Osteoblast (primary cell): Measurements from ENCODE around the gene PYY. TPM values are rescaled to one million over a fixed set of nuclear protein-coding genes. Genes with fewer than 3 reads are reported as not detected.

ENCODE experiments used
- DNase-seq: peaks from one replicate; pipeline ENCODE4 v3.0.0; 2011; ENCODE audit warnings: low spot score, mixed read lengths; ENCODE audit not compliant: insufficient read length; ENCODE audit errors: missing footprints
- H2AFZ ChIP-seq: 2 replicates; pipeline ENCODE4 v1.6.0; 2011; ENCODE audit warnings: mild to moderate bottlenecking, low read length
- H3K27ac ChIP-seq: 2 replicates; pipeline ENCODE4 v1.5.1; 2011; ENCODE audit warnings: mild to moderate bottlenecking, low read depth, low read length, moderate library complexity
- H3K27me3 ChIP-seq: 2 replicates; pipeline ENCODE4 v1.6.0; 2012; ENCODE audit warnings: mild to moderate bottlenecking, control low read depth, inconsistent platforms, low read length, moderate library complexity; ENCODE audit not compliant: insufficient read depth
- H3K36me3 ChIP-seq: 2 replicates; pipeline ENCODE4 v1.5.1; 2011; ENCODE audit warnings: mild to moderate bottlenecking, low read length, control low read depth, moderate library complexity; ENCODE audit not compliant: insufficient read depth
- H3K4me1 ChIP-seq: 2 replicates; pipeline ENCODE4 v1.5.1; 2011; ENCODE audit warnings: mild to moderate bottlenecking, low read length, control low read depth, moderate library complexity; ENCODE audit not compliant: insufficient read depth
- H3K4me2 ChIP-seq: 2 replicates; pipeline ENCODE4 v1.6.0; 2011; ENCODE audit warnings: mild to moderate bottlenecking, low read length; ENCODE audit not compliant: insufficient read depth
- H3K4me3 ChIP-seq: fragments of 200-600 bp; sonication (generic); 3 replicates; pipeline ENCODE4 v1.5.1; 2012; ENCODE audit warnings: mild to moderate bottlenecking, low read length, inconsistent platforms; ENCODE audit not compliant: insufficient read depth
- H3K79me2 ChIP-seq: 2 replicates; pipeline ENCODE4 v1.6.0; 2012; ENCODE audit warnings: mild to moderate bottlenecking, low read length, control low read depth, inconsistent platforms; ENCODE audit not compliant: insufficient read depth
- H3K9me3 ChIP-seq: 2 replicates; pipeline ENCODE4 v1.5.1; 2011; ENCODE audit warnings: low read depth, low read length, control low read depth
- H4K20me1 ChIP-seq: 2 replicates; pipeline ENCODE4 v1.6.0; 2012; ENCODE audit warnings: mild to moderate bottlenecking, low read length, control low read depth; ENCODE audit not compliant: insufficient read depth
- CTCF ChIP-seq: IDR thresholded peaks from 2 replicates; pipeline ENCODE4 v1.5.1; 2011; ENCODE audit warnings: mild to moderate bottlenecking, low read depth, low read length, moderate library complexity; ENCODE audit errors: extremely low read depth
- total RNA-seq: library from RNA; depleted of rRNA; stranded (reverse); fragments of >200 nt; gene quantifications from 2 replicates; pipeline ENCODE4 v1.2.3, GENCODE V29; 2012

PYY gene
- total RNA-seq, 1 donor = not detected

DNA sequence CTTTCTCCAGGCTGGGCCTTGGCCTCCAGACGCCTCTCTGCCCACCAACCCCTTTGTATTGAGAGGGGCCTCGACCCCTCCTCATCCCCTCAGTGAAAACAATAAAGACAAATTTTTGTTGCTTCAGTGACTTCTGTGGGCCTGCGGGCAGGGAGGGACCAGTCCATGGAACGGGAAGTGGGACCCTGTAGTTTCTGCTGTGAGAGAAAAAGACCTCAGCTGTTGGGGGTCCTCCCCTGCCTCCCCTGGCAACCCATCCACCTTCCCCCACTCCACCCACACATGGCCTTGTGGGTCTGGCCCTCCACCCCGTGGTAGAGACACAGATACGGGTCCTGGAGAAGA is 14.9 kb downstream of the PYY start:
- H3K36me3 ChIP-seq = no peaks in the 10 kb centered on the region
- H3K4me3 ChIP-seq = no peak overlapping the region
- no peak overlapping the region for H2AFZ ChIP-seq
- TF ChIP-seq CTCF = no peak
- H3K79me2 ChIP-seq = no peaks in the 10 kb centered on the region
- no peak for DNase-seq
- no peaks in the 10 kb centered on the region for H4K20me1 ChIP-seq
- H3K27ac ChIP-seq = no peak overlapping the region
- H3K9me3 ChIP-seq = no peaks in the 10 kb centered on the region
- no peak overlapping the region for H3K4me2 ChIP-seq
- H3K4me1 ChIP-seq = no peaks in the 10 kb centered on the region
- H3K27me3 ChIP-seq = peaks cover 2% of the 10 kb centered on the region

- no peak for DNase-seq
Measured at GRCh38 chr17:43936434-43936833, 17.3 kb downstream of the PYY start.

DNA sequence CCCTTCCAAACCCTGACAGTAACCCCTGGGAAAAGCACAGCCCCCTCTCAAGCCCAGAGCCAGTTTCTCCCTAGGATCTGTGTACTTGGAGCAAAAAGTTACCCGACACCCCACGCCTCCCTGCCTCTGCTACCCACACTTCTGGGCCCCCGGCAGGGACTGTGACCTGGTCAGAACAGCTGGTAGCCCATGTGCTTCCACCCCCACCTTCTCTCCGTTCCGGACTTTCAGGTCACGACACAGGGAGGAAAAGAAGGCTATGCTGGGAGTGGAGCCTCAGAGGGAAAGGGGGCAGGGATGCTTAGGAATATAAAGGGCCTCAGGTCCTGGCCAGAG is 17.8 kb downstream of the PYY start:
- Histone ChIP-seq H3K27ac (no peak overlapping the region), H3K36me3 (no peaks in the 10 kb centered on the region), H3K9me3 (no peaks in the 10 kb centered on the region), H2AFZ (no peak overlapping the region), H4K20me1 (no peaks in the 10 kb centered on the region), H3K4me1 (no peaks in the 10 kb centered on the region), H3K27me3 (peaks cover 10% of the 10 kb centered on the region), H3K4me2 (no peak overlapping the region), H3K79me2 (no peaks in the 10 kb centered on the region), H3K4me3 (no peak overlapping the region)
- no peak for DNase-seq
- no peak for TF ChIP-seq CTCF

More at GRCh38 chr17:43936434-43936833, 17.3 kb downstream of the PYY start:
- no peak overlapping the region for H3K4me3 ChIP-seq
- H3K79me2 ChIP-seq = no peaks in the 10 kb centered on the region
- no peaks in the 10 kb centered on the region for H3K9me3 ChIP-seq
- no peaks in the 10 kb centered on the region for H3K36me3 ChIP-seq
- H3K4me1 ChIP-seq = no peaks in the 10 kb centered on the region
- H3K4me2 ChIP-seq = no peak overlapping the region
- H4K20me1 ChIP-seq = no peaks in the 10 kb centered on the region
- H2AFZ ChIP-seq = no peak overlapping the region
- no peak for TF ChIP-seq CTCF
- peaks cover 6% of the 10 kb centered on the region for H3K27me3 ChIP-seq
- H3K27ac ChIP-seq = no peak overlapping the region

- Histone ChIP-seq H3K9me3 (no peaks in the 10 kb centered on the region), H3K4me1 (no peaks in the 10 kb centered on the region), H3K27me3 (peaks cover 10% of the 10 kb centered on the region), H3K27ac (no peak overlapping the region), H3K4me3 (no peak overlapping the region), H3K36me3 (no peaks in the 10 kb centered on the region), H4K20me1 (no peaks in the 10 kb centered on the region), H3K79me2 (no peaks in the 10 kb centered on the region), H3K4me2 (no peak overlapping the region), H2AFZ (no peak overlapping the region)
- DNase-seq = no peak
- no peak for TF ChIP-seq CTCF
Measured at GRCh38 chr17:43935204-43935925, 18.4 kb downstream of the PYY start.
